ENCODE measurements around the gene NSMCE1. TPM values are rescaled to one million over a fixed set of nuclear protein-coding genes. Genes with fewer than 3 reads are reported as not detected.

NSMCE1 gene
- total and polyA plus RNA-seq, 7 donors = 32.5 to 65.2 (median 51.0) TPM

GRCh38 chr16:27199736-27200135, 68.8 kb downstream of the NSMCE1 start:
- no peak overlapping the region for H3K27ac ChIP-seq

GRCh38 chr16:27199235-27199586, 69.4 kb downstream of the NSMCE1 start:
- 64 to 76% methylated on average over 3 of the region's 3 CpGs for WGBS, 2 donors
- H3K9me3 ChIP-seq = no peaks in the 10 kb centered on the region
- no peak overlapping the region for H3K27ac ChIP-seq
- H3K36me3 ChIP-seq = no peaks in the 10 kb centered on the region
- H3K27me3 ChIP-seq = peaks cover 0 to 6% (median 0%) of the 10 kb centered on the region in 3 donors
- H3K4me3 ChIP-seq = no peak overlapping the region
- peaks cover 0 to 8% (median 5%) of the 10 kb centered on the region in 4 donors for H3K4me1 ChIP-seq
- no peak for TF ChIP-seq POLR2AphosphoS5 (IDR thresholded peaks at IDR 0.05)
- TF ChIP-seq EP300 (IDR thresholded peaks at IDR 0.05) = no peak
- TF ChIP-seq POLR2A (IDR thresholded peaks at IDR 0.05) = no peak
- TF ChIP-seq CTCF (IDR thresholded peaks at IDR 0.05) = no peak
- intact Hi-C loops (cut with DNase I) = no loop called here
- no peak for DNase-seq

More at GRCh38 chr16:27199736-27200135, 68.8 kb downstream of the NSMCE1 start:
- Histone ChIP-seq H3K4me3 (no peak overlapping the region), H3K36me3 (no peaks in the 10 kb centered on the region), H3K4me1 (peaks cover 0 to 13% (median 10%) of the 10 kb centered on the region in 4 donors), H3K27me3 (peaks cover 0 to 6% (median 0%) of the 10 kb centered on the region in 3 donors), H3K9me3 (no peaks in the 10 kb centered on the region)
- no peak for DNase-seq
- TF ChIP-seq EP300 (IDR thresholded peaks at IDR 0.05) (no peak), POLR2A (IDR thresholded peaks at IDR 0.05) (no peak), CTCF (IDR thresholded peaks at IDR 0.05) (no peak), POLR2AphosphoS5 (IDR thresholded peaks at IDR 0.05) (no peak)
- WGBS, 2 donors = 34 to 48% methylated on average over 1 of the region's 1 CpG
- intact Hi-C loops (cut with DNase I) = loop anchor here (5.0 kb wide), 1 partner anchor 68 kb away; the partner anchor contains the start of gene NSMCE1

DNA sequence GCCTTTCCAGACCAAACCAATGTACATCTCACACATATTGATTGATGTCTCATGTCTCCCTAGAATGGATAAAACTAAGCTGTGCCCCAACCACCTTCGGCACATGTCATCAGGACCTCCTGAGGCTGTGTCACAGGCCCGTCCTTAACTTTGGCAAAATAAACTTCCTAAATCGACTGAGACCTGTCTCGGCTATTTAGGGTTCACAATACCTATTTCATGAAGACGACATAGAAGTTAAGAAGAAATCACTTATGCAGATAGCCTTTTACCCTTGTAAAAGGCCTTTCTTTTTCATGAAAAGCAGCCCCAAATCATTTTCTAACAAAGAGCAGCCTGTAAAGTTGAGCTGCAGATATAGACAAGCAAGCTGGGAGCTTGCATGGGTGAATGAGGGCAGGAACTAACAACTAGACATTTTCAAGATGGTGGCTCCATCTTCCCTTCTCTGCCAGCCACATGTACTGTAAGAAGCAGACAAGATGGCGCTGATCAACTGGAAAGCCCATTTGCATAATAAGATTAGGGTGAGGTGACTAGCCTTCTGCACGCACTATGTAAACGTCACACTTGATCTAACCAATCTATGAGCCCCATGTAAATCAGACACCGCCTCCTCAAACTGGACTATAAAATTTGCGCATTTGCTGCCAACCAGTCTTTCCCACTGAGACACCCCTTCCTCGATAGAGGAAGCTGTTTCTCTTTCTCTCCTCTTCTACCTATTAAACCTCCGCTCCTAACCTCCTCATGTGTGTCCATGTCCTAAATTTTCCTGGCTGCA, 69.9 kb downstream of the NSMCE1 start:
- peaks cover 0 to 6% (median 0%) of the 10 kb centered on the region in 3 donors for H3K27me3 ChIP-seq
- no peak overlapping the region for H3K27ac ChIP-seq
- intact Hi-C loops (cut with DNase I) = no loop called here
- H3K36me3 ChIP-seq = no peaks in the 10 kb centered on the region
- TF ChIP-seq POLR2AphosphoS5 (IDR thresholded peaks at IDR 0.05) (no peak), CTCF (IDR thresholded peaks at IDR 0.05) (no peak), EP300 (IDR thresholded peaks at IDR 0.05) (no peak), POLR2A (IDR thresholded peaks at IDR 0.05) (no peak)
- DNase-seq = no peak
- H3K4me3 ChIP-seq = no peak overlapping the region
- H3K4me1 ChIP-seq = peaks cover 0 to 7% (median 4%) of the 10 kb centered on the region in 4 donors
- H3K9me3 ChIP-seq = no peaks in the 10 kb centered on the region
- WGBS, 2 donors = 92 to 94% methylated on average over 12 of the region's 12 CpGs

DNA sequence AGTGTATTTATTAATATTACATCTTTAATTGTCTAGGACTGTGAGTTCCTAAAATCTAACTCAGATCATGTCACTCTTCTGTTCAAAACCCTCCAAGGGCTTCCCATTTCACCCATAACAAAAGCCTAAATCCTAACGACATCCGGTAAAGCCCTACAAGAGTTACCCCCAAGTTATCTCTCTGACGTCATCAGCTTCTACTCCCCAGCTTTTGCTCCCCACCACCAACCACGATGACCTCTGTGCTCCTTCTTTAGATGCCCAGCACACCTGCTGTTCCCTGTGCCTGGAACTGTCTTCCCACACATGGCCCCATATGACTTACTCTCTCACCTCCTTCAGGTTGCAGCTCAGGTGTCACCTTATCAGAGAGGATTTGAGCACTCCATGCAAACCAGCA, 71.6 kb downstream of the NSMCE1 start:
- intact Hi-C loops (cut with DNase I) = no loop called here
- no peak for TF ChIP-seq POLR2AphosphoS5 (IDR thresholded peaks at IDR 0.05)
- no peak for TF ChIP-seq POLR2A (IDR thresholded peaks at IDR 0.05)
- TF ChIP-seq EP300 (IDR thresholded peaks at IDR 0.05) = no peak
- no peak for TF ChIP-seq CTCF (IDR thresholded peaks at IDR 0.05)
- no peaks in the 10 kb centered on the region for H3K4me1 ChIP-seq
- no peak overlapping the region for H3K4me3 ChIP-seq
- H3K36me3 ChIP-seq = no peaks in the 10 kb centered on the region
- 73 to 78% methylated on average over 4 of the region's 4 CpGs for WGBS, 2 donors
- no peak for DNase-seq
- peaks cover 0 to 6% (median 0%) of the 10 kb centered on the region in 3 donors for H3K27me3 ChIP-seq
- H3K27ac ChIP-seq = no peak overlapping the region
- H3K9me3 ChIP-seq = no peaks in the 10 kb centered on the region
